Naive thymus-derived CD4-positive, alpha-beta T cell (primary cell): Measurements from ENCODE around the gene CIC. TPM values are rescaled to one million over a fixed set of nuclear protein-coding genes. Genes with fewer than 3 reads are reported as not detected.
A peak's percentile ranks its signal among the peaks of the same experiment; 100 is the strongest.

Experiments used
- ATAC-seq: fragments of 150-1000 bp; cut with Tn5 transposase; 2 replicates; pipeline ENCODE4 v1.10.0; 2021; ENCODE audit warnings: mild to moderate bottlenecking, moderate library complexity
- CTCF ChIA-PET: fragments of 350-600 bp; sonication (Branson Sonifier 250); formaldehyde crosslinking; loops from one replicate; lab custom pipeline; 2021; ENCODE audit warnings: antibody characterized with exemption; lab: Charles Lee
- POLR2A ChIA-PET: fragments of 350-600 bp; sonication (Branson Sonifier 250); formaldehyde crosslinking; loops from one replicate; lab custom pipeline; 2021; ENCODE audit warnings: antibody characterized with exemption, inconsistent platforms; lab: Charles Lee
- DNase-seq, 9 donors: peaks; one replicate each; pipeline versions ENCODE4 v3.0.0 to v3.0.0-alpha.2; 2020 to 2022; ENCODE audit warnings: mixed read lengths in 1 of 9
- H3K27ac ChIP-seq: one replicate; pipeline ENCODE4 v1.7.0; 2013; ENCODE audit warnings: mild to moderate bottlenecking, low read depth, low read length, moderate library complexity
- H3K27me3 ChIP-seq, 2 donors: one replicate each; pipeline ENCODE4 v1.7.0; 2013; ENCODE audit warnings: low read length in 2 of 2, mild to moderate bottlenecking in 2 of 2, moderate library complexity in 2 of 2; ENCODE audit not compliant: control insufficient read depth in 2 of 2, insufficient read depth in 2 of 2
- H3K36me3 ChIP-seq, 3 experiments: 1 replicate in 2 of 3; 2 replicates in 1 of 3; pipeline ENCODE4 v1.7.0; 2013; ENCODE audit warnings: low read length in 3 of 3, mild to moderate bottlenecking in 3 of 3, moderate library complexity in 1 of 3; ENCODE audit not compliant: insufficient read depth in 3 of 3, control insufficient read depth in 2 of 3
- H3K4me1 ChIP-seq, 2 donors: one replicate each; pipeline ENCODE4 v1.7.0; 2013; ENCODE audit warnings: low read length in 2 of 2, mild to moderate bottlenecking in 2 of 2, moderate library complexity in 1 of 2; ENCODE audit not compliant: control insufficient read depth in 2 of 2, insufficient read depth in 2 of 2
- H3K4me3 ChIP-seq: 2 replicates; pipeline ENCODE4 v1.7.0; 2013; ENCODE audit warnings: mild to moderate bottlenecking, low read length
- H3K9me3 ChIP-seq, 3 experiments: 1 replicate in 2 of 3; 2 replicates in 1 of 3; pipeline ENCODE4 v1.7.0; 2013; ENCODE audit warnings: low read length in 3 of 3; ENCODE audit not compliant: control insufficient read depth in 2 of 3
- H3K27ac Mint-ChIP-seq, 9 donors: one replicate each; pipeline ENCODE4 v1.8.0; 2020 to 2022; ENCODE audit warnings: mixed read lengths in 9 of 9, mild to moderate bottlenecking in 8 of 9, moderate library complexity in 5 of 9, inconsistent platforms in 2 of 9
- H3K27me3 Mint-ChIP-seq, 5 donors: one replicate each; pipeline ENCODE4 v1.8.0; 2021 to 2022; ENCODE audit warnings: mixed read lengths in 5 of 5, mild to moderate bottlenecking in 1 of 5
- H3K36me3 Mint-ChIP-seq, 5 donors: one replicate each; pipeline ENCODE4 v1.8.0; 2020 to 2022; ENCODE audit warnings: mixed read lengths in 5 of 5, mild to moderate bottlenecking in 3 of 5, inconsistent platforms in 1 of 5
- H3K4me1 Mint-ChIP-seq, 7 donors: one replicate each; pipeline ENCODE4 v1.8.0; 2020 to 2022; ENCODE audit warnings: mixed read lengths in 7 of 7, mild to moderate bottlenecking in 3 of 7, inconsistent platforms in 1 of 7
- H3K4me3 Mint-ChIP-seq, 10 donors: one replicate each; pipeline ENCODE4 v1.8.0; 2020 to 2022; ENCODE audit warnings: mild to moderate bottlenecking in 10 of 10, mixed read lengths in 10 of 10, moderate library complexity in 6 of 10, inconsistent platforms in 2 of 10
- H3K9me3 Mint-ChIP-seq, 11 donors: one replicate each; pipeline ENCODE4 v1.8.0; 2020 to 2022; ENCODE audit warnings: mixed read lengths in 11 of 11, mild to moderate bottlenecking in 4 of 11, inconsistent platforms in 1 of 11, moderate library complexity in 1 of 11
- intact Hi-C, 2 donors: fragments of 100-400 bp; cut with micrococcal nuclease; formaldehyde crosslinking; loops; one replicate each; pipeline ENCODE4 v1.15.1; 2023
- polyA plus RNA-seq, 2 donors: library from polyadenylated mRNA; unstranded; fragments of 300-500 nt; fragmentation: Illumina TruSeq; gene quantifications; one replicate each; pipeline ENCODE4 v1.2.3, GENCODE V29; 2021
- total RNA-seq, 6 experiments: library from RNA in 5 of 6; stranded (reverse) in 5 of 6; gene quantifications; 1 replicate in 5 of 6; 2 replicates in 1 of 6; pipeline ENCODE4 v1.2.3 and lab custom pipeline; 2021 to 2026

The CIC gene
- total and polyA plus RNA-seq, 7 experiments from 2014 or later, result 1.5 to 134 (median 93.6) TPM

GRCh38 chr19:42276821-42277220 is 7.8 kb downstream of the CIC start:
- Histone ChIP-seq H3K4me1 (peaks cover 25 to 27% of the 10 kb centered on the region in 2 donors), H3K9me3 (no peaks in the 10 kb centered on the region), H3K27ac (no peak overlapping the region), H3K27me3 (no peaks in the 10 kb centered on the region), H3K36me3 (peaks cover 0 to 40% (median 0%) of the 10 kb centered on the region in 3 experiments), H3K4me3 (no peak overlapping the region)
- Mint-ChIP-seq H3K27ac (peak overlapping the region in 4 of 9 donors; percentile 5 to 62 (median 40)), H3K9me3 (no peaks in the 10 kb centered on the region), H3K27me3 (no peaks in the 10 kb centered on the region), H3K4me3 (no peak overlapping the region), H3K36me3 (peaks cover 0 to 13% (median 6%) of the 10 kb centered on the region in 5 donors), H3K4me1 (peaks cover 32 to 54% (median 38%) of the 10 kb centered on the region in 7 donors)
- ATAC-seq (no peak), DNase-seq (no peak)
- intact Hi-C loops, result no loop called here
- CTCF ChIA-PET, result interaction anchor here (0.5 kb wide), 1 partner anchor 151 kb away, joined by 3 read pairs; no protein-coding TSS in a partner anchor
- POLR2A ChIA-PET, result interaction anchor here (1.0 to 4.3 kb wide), 3 partner anchors 15 to 77 kb away, joined by 3 to 22 read pairs (median 3); no protein-coding TSS in a partner anchor

GRCh38 chr19:42277821-42278451 is 8.9 kb downstream of the CIC start:
- POLR2A ChIA-PET, result interaction anchor here (1.0 to 5.6 kb wide), 5 partner anchors 8 to 78 kb away, joined by 3 to 47 read pairs (median 4); partner anchors contain the start of genes CIC and GSK3A
- CTCF ChIA-PET, result interaction anchor here (2.5 to 3.2 kb wide), 2 partner anchors 35 to 169 kb away, joined by 11 to 14 read pairs; partner anchors contain the start of gene GSK3A
- peaks cover 0 to 12% (median 6%) of the 10 kb centered on the region in 5 donors for H3K36me3 Mint-ChIP-seq
- peaks cover 36 to 37% of the 10 kb centered on the region in 2 donors for H3K4me1 ChIP-seq
- H3K27ac ChIP-seq, result no peak overlapping the region
- intact Hi-C loops, result no loop called here
- ATAC-seq, result no peak
- no peak overlapping the region for H3K4me3 ChIP-seq
- H3K27me3 Mint-ChIP-seq, result no peaks in the 10 kb centered on the region
- H3K4me1 Mint-ChIP-seq, result peaks cover 32 to 60% (median 42%) of the 10 kb centered on the region in 7 donors
- H3K9me3 Mint-ChIP-seq, result peaks cover 0 to 1% (median 0%) of the 10 kb centered on the region in 11 donors
- peak overlapping the region in 2 of 10 donors; percentile 18 to 20 for H3K4me3 Mint-ChIP-seq
- DNase-seq, result no peak
- H3K27ac Mint-ChIP-seq, result peak overlapping the region in 6 of 9 donors; percentile 47 to 96 (median 72)
- H3K36me3 ChIP-seq, result peaks cover 0 to 30% (median 0%) of the 10 kb centered on the region in 3 experiments
- no peaks in the 10 kb centered on the region for H3K9me3 ChIP-seq
- no peaks in the 10 kb centered on the region for H3K27me3 ChIP-seq

- H3K27ac Mint-ChIP-seq, result peak overlapping the region in 8 of 9 donors; percentile 54 to 96 (median 93)
- peak overlapping the region in 7 of 10 donors; percentile 89 to 93 (median 91) for H3K4me3 Mint-ChIP-seq
- ATAC-seq, result no peak
- Histone ChIP-seq H3K27ac (peak overlapping the region; percentile 88), H3K9me3 (no peaks in the 10 kb centered on the region), H3K4me1 (peaks cover 39 to 40% of the 10 kb centered on the region in 2 donors), H3K27me3 (no peaks in the 10 kb centered on the region), H3K4me3 (no peak overlapping the region), H3K36me3 (peaks cover 0 to 23% (median 0%) of the 10 kb centered on the region in 3 experiments)
- no peaks in the 10 kb centered on the region for H3K27me3 Mint-ChIP-seq
- DNase-seq, result no peak
- peaks cover 32 to 60% (median 39%) of the 10 kb centered on the region in 7 donors for H3K4me1 Mint-ChIP-seq
- ChIA-PET CTCF (interaction anchor here (1.2 to 3.2 kb wide), 12 partner anchors 8 to 176 kb away, joined by 3 to 25 read pairs (median 8); partner anchors contain the start of genes DEDD2 and GSK3A), POLR2A (interaction anchor here (0.7 to 5.6 kb wide), 5 partner anchors 8 to 146 kb away, joined by 3 to 47 read pairs (median 7); partner anchors contain the start of genes CIC, GSK3A and POU2F2)
- intact Hi-C loops, result no loop called here
- H3K36me3 Mint-ChIP-seq, result peaks cover 0 to 9% (median 2%) of the 10 kb centered on the region in 5 donors
- peaks cover 0 to 1% (median 0%) of the 10 kb centered on the region in 11 donors for H3K9me3 Mint-ChIP-seq
Observed at GRCh38 chr19:42278452-42279154, 9.6 kb downstream of the CIC start.

- ChIA-PET POLR2A (interaction anchor here (0.6 to 5.6 kb wide), 12 partner anchors 9 to 156 kb away, joined by 3 to 47 read pairs (median 4); partner anchors contain the start of genes CIC, GSK3A and POU2F2), CTCF (interaction anchor here (1.1 to 3.2 kb wide), 15 partner anchors 9 to 177 kb away, joined by 3 to 25 read pairs (median 6); partner anchors contain the start of genes DEDD2, GSK3A and ZNF526)
- peak overlapping the region in 8 of 9 donors; percentile 91 to 96 (median 94) for H3K27ac Mint-ChIP-seq
- peaks cover 0 to 9% (median 2%) of the 10 kb centered on the region in 5 donors for H3K36me3 Mint-ChIP-seq
- Histone ChIP-seq H3K36me3 (peaks cover 0 to 16% (median 0%) of the 10 kb centered on the region in 3 experiments), H3K27me3 (no peaks in the 10 kb centered on the region), H3K4me3 (peak overlapping the region; percentile 95), H3K4me1 (peaks cover 39 to 40% of the 10 kb centered on the region in 2 donors), H3K27ac (peak overlapping the region; percentile 88), H3K9me3 (no peaks in the 10 kb centered on the region)
- H3K4me3 Mint-ChIP-seq, result peak overlapping the region in 7 of 10 donors; percentile 89 to 93 (median 91)
- intact Hi-C loops, result no loop called here
- peaks cover 0 to 1% (median 0%) of the 10 kb centered on the region in 11 donors for H3K9me3 Mint-ChIP-seq
- peaks cover 32 to 60% (median 38%) of the 10 kb centered on the region in 7 donors for H3K4me1 Mint-ChIP-seq
- H3K27me3 Mint-ChIP-seq, result no peaks in the 10 kb centered on the region
- DNase-seq (no peak), ATAC-seq (no peak)
Observed at GRCh38 chr19:42279155-42279901, 10.3 kb downstream of the CIC start.

- ATAC-seq (peak; percentile 36), DNase-seq (peak; percentile 76 to 89 (median 83))
- CTCF ChIA-PET, result interaction anchor here (1.1 to 3.2 kb wide), 15 partner anchors 10 to 178 kb away, joined by 3 to 25 read pairs (median 6); partner anchors contain the start of genes DEDD2, GSK3A and ZNF526
- Mint-ChIP-seq H3K9me3 (peaks cover 0 to 4% (median 0%) of the 10 kb centered on the region in 11 donors), H3K27ac (peak overlapping the region in 8 of 9 donors; percentile 91 to 96 (median 94)), H3K4me3 (peak overlapping the region in 7 of 10 donors; percentile 89 to 93 (median 91)), H3K36me3 (peaks cover 0 to 3% (median 0%) of the 10 kb centered on the region in 5 donors), H3K27me3 (no peaks in the 10 kb centered on the region), H3K4me1 (peaks cover 32 to 57% (median 37%) of the 10 kb centered on the region in 7 donors)
- Histone ChIP-seq H3K4me3 (peak overlapping the region; percentile 95), H3K27ac (peak overlapping the region; percentile 88), H3K9me3 (no peaks in the 10 kb centered on the region), H3K36me3 (peaks cover 0 to 8% (median 0%) of the 10 kb centered on the region in 3 experiments), H3K27me3 (no peaks in the 10 kb centered on the region), H3K4me1 (peaks cover 44 to 45% of the 10 kb centered on the region in 2 donors)
- intact Hi-C loops, result loop anchor here (1.0 to 10.0 kb wide), 10 partner anchors 12 to 1813 kb away; partner anchors contain the start of genes ARHGEF1 (in 2 of the 2), ERF (in 2 of the 2), BLVRB (in 1 of the 2) and SPTBN4 (in 1 of the 2)
- POLR2A ChIA-PET, result interaction anchor here (0.6 to 5.6 kb wide), 11 partner anchors 10 to 157 kb away, joined by 3 to 47 read pairs (median 5); partner anchors contain the start of gene CIC
Observed at GRCh38 chr19:42279902-42280814, 11.1 kb downstream of the CIC start.
